8988T (cell line): ENCODE results near the gene HMGXB4.
"Not testable (repeated sequence)": the region's sequence is repeated elsewhere in the genome, so short reads cannot be mapped to it uniquely, and the experiment has no call there.

ENCODE experiments used
- DNase-seq: peaks from one replicate; pipeline ENCODE4 v3.0.0; 2011

Gene HMGXB4, protein sequence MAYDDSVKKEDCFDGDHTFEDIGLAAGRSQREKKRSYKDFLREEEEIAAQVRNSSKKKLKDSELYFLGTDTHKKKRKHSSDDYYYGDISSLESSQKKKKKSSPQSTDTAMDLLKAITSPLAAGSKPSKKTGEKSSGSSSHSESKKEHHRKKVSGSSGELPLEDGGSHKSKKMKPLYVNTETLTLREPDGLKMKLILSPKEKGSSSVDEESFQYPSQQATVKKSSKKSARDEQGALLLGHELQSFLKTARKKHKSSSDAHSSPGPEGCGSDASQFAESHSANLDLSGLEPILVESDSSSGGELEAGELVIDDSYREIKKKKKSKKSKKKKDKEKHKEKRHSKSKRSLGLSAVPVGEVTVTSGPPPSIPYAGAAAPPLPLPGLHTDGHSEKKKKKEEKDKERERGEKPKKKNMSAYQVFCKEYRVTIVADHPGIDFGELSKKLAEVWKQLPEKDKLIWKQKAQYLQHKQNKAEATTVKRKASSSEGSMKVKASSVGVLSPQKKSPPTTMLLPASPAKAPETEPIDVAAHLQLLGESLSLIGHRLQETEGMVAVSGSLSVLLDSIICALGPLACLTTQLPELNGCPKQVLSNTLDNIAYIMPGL

GRCh38 chr22:35257321-35258190, at the start of gene HMGXB4:
TSS of gene HMGXB4 (plus strand) at chr22:35257493. CDS start at chr22:35262391, 4,898 bp downstream.
- DNase-seq: peak; percentile 68

DNA sequence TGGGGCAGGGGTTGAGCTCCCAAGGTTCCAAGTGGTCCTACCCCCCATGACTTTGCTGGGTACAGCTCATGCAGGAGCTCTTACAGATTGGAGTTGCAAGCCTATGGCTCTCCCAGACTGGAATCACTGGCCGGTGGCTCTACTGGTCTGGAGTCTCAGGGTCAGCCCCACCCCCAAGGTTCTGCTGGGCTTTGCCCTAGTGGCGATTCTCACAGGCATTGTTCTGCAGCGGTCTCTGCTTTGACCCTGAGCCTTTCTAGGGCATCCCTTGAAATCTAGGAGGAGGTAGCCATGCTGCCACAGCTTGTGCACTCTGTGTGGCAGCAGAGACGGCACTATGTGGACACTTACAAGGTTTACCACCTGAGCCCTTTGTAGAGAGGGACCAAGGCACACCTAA, 49.3 kb upstream of the HMGXB4 start:
- DNase-seq: no peak

GRCh38 chr22:35209203-35209602, 48.1 kb upstream of the HMGXB4 start:
- no peak for DNase-seq

GRCh38 chr22:35212009-35212408, 45.3 kb upstream of the HMGXB4 start:
- no peak for DNase-seq

GRCh38 chr22:35212996-35213395, 44.3 kb upstream of the HMGXB4 start:
- DNase-seq: no peak

DNA sequence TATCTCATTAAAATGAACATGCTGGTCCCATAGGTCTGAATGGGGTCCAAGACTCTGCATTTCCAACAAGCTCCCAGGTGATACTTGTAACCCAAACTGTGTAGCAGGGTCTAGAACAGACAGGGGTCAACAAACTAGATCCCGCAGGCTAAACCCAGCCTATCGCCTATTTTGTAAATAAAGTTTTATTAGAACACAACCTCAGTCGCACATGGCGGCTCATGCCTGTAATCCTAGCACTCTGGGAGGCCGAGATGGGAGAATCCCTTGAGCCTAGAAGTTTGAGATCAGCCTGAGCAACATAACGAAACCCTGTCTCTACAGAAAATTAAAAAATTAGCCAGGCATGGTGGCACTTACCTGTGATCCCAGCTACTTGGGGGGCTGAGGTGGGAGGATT, 42.3 kb upstream of the HMGXB4 start:
- no peak for DNase-seq

GRCh38 chr22:35215993-35216392, 41.3 kb upstream of the HMGXB4 start:
- DNase-seq: no peak

- no peak for DNase-seq
These were observed 39.8 kb upstream of the HMGXB4 start for GRCh38 chr22:35217527-35217926.

DNA sequence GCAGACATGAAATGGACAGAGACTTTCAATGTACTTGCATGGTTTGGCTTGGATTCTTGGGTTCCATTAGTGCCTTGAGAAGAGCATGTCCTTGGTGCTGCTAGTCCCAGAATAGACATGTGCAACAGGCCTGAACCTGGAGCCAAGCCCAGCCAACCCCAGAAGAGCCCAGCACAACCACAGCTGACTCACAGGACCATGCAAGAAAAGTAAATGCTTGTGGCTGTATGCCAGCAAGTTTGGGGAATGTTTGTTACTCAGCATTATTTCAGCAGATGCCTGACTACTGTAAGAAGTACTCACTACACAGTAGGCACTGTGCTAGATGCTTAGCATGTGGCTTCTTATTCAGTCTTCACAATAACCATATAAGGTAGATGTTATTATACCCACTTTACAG, 39.2 kb upstream of the HMGXB4 start:
- no peak for DNase-seq

- DNase-seq: no peak
These were observed 38.3 kb upstream of the HMGXB4 start for GRCh38 chr22:35219012-35219411.

GRCh38 chr22:35220221-35220620, 37.1 kb upstream of the HMGXB4 start:
- no peak for DNase-seq

GRCh38 chr22:35225010-35225409, 32.3 kb upstream of the HMGXB4 start:
- DNase-seq: no peak

GRCh38 chr22:35226958-35227647, 30.2 kb upstream of the HMGXB4 start:
- DNase-seq: no peak

DNA sequence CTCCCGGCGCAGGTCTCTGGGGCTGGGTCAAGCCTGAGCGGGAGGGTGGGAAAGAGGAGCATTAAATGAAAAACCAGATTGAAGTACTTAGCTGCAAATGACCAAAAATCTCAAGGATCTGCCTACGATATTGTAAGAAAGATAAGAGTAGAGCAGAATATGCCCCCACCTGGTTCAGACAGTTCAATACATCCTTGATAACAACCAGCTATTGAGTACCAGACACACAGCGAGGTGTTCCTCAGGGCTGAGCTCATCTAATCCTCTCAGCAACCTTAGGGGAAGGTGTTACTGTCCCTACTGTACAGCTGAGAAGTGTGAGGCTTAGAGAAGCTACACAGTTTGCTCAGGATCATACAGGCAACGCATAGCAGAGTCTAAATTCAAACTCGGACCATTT, 27.4 kb upstream of the HMGXB4 start:
- DNase-seq: no peak

DNA sequence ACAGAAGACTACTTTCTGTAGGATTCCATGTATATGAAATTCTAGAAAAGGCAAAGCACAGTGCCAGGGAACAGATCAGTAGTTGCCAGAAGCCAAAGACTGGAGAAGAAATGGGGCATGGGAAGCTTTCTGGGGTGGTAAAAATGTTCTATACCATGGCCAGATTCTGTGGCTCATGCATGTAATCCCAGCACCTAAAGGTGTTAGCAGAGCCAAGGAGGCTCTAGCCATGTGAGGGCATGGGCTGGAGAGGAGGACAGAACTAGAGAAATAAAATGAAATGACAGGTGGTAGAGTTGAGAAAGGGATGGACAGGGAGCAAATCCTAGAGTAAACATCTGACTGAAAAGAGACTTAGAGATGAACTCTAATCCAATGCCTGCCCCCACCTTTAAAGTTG, 26.9 kb upstream of the HMGXB4 start:
- DNase-seq: no peak

DNA sequence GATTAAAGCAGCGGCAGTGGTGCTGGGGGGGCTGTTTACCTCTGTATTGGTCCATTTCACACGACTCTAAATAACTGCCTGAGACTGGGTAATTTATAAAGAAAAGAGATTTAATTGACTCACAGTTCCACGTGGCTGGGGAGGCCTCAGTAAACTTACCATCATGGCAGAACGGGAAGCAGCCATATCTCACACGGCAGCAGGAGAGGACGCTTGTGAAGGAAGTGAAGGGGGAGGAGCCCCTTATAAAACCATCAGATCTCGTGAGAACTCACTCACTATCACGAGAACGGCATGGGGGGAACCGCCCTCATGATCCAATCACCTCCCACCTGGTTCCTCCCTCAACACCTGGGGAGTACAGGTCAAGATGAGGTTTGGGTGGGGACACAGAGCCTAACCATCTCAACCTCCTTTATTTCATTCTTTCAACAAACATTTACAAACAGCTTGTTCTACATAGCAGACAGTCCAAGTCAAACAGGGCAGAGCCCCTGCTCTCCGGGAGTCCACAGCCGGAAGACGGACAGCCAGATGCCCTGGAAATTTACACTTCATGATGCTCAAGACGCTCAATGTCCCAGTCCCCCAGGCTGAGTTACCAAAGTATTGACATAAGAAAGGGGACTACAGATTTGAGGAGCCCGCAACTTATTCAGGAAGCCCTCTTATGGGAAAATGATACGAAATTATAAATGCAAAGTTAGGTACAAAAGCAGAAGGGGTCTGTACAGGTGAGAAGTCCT, 26.3 kb upstream of the HMGXB4 start:
- no peak for DNase-seq

DNA sequence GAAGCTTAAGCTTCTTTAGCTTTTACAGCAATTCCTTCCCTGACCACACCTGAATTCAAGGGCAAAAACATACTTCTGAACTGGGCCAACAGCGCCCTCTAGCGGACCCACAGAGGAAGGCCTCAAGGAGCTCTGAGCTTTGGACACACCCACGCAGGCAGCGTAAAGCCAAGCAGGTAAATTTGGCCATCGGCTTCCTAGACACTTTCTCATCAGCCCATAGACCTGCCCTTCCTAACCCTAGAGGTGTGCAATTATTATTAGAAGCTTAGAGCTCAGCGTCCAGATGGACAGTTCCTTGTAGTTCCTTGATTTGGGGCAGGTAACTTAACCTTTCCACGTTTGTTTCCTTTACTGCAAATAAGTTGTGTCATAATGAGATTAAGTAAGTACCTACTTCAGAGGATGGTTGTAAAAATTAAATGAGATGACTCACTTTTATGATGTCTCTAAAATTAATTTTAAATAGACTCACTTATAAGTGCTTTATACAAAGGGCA, 25.7 kb upstream of the HMGXB4 start:
- peak; percentile 26 for DNase-seq

DNA sequence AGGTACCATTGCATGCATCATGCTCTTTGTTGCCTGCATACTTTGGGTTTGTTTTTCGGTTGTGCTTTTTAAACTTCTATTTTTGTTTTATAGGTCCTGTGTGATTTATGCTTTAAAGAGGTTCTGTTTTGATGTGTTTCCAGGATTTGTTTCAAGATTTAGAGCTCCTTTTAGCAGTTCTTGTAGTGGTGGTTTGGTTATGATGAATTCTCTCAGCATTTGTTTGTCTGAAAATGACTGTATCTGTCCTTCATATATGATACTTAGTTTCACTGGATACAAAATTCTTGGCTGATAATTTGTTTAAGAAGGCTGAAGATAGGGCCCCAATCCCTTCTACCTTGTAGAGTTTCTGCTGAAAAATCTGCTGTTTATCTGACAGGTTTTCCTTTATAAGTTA, 18.5 kb upstream of the HMGXB4 start:
- not testable (repeated sequence) for DNase-seq

GRCh38 chr22:35244507-35244906, 12.8 kb upstream of the HMGXB4 start:
- DNase-seq: not testable (repeated sequence)

DNA sequence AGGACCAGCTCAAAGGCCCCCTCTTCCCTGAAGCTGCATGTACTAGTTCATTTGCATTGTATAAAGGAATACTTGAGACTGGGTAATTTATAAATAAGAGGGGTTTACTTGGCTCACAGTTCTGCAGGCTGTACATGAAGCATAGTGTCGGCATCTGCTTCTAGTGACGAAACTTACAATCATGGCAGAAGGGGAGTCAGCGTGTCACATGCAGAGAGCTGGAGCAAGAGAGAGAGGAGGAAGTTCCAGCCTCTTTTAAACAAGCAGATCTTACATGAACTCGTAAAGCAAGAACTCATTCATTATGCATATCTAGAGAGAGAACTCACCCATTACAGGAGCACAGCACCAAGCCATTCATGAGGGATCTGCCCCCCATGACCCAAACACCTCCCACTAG, 7.1 kb upstream of the HMGXB4 start:
- DNase-seq: no peak

DNA sequence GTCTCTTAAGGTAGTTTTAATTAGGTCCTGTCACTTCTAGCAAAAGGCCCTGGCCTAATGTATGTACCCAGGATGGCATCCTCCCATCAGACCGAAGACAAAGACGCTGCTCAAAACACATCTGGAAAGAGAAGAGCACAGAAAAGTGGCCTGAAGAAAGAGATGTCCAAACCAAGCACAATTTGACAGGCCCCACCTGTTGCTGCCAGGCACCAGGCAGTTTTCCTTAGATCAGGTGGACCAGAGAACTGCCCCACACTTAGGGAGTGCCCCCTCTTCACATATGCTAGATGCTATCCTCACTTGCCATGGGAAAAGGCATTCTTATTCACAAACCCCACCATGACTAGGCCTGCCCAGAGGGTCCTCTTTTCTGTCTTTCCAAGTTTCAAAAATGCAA, 3.3 kb upstream of the HMGXB4 start:
- no peak for DNase-seq

DNA sequence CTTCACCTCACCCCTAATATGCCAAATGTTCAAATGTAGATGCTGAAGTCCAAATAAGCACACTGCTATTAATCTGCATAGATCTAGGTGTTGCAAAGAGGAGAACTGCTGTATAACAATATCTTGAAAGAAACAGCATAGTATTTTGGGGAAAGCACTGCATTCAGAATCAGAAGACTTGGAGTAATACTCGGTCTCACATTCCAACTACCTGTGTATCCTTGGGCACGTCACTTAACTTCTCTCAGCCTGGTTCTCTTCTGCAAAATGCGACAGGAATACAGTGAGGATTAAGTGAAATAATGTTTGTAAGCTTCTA, 332 bp upstream of the HMGXB4 start:
- DNase-seq: no peak
